Measurements from ENCODE around the gene CBFB.
"Not testable (repeated sequence)": the region's sequence is repeated elsewhere in the genome, so short reads cannot be mapped to it uniquely, and the experiment has no call there.

Gene CBFB

GRCh38 chr16:67028696-67029253 is at the start of gene CBFB:
Gene CBFB, plus strand, starts transcription at chr16:67029149. Its CDS starts 259 bp downstream, at chr16:67029408.
- DNase-seq, result peak; percentile 92

- no peak for DNase-seq
Observed at GRCh38 chr16:66983033-66983432, 45.9 kb upstream of the CBFB start.

- peak; percentile 49 for DNase-seq
Observed at GRCh38 chr16:66984892-66985311, 44.0 kb upstream of the CBFB start.

DNA sequence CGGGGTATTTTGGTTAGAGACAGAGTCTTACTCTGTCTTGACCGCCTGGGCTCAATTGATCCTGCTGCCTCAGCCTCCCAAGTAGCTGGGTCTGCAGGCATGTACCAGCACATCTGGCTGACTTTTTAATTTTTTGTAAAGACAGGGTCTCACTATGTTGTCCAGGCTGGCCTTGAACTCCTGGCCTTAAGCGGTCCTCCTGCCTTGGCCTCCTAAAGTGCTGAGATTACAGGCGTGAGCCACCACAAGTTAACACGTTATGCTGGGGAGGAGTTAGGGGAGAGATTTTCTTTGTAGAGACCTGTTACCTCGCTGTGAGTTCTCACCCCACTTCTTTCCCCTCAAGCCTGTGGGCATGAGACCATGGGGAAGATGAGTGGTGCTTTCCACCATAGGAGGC is 42.4 kb upstream of the CBFB start:
- DNase-seq, result no peak

DNA sequence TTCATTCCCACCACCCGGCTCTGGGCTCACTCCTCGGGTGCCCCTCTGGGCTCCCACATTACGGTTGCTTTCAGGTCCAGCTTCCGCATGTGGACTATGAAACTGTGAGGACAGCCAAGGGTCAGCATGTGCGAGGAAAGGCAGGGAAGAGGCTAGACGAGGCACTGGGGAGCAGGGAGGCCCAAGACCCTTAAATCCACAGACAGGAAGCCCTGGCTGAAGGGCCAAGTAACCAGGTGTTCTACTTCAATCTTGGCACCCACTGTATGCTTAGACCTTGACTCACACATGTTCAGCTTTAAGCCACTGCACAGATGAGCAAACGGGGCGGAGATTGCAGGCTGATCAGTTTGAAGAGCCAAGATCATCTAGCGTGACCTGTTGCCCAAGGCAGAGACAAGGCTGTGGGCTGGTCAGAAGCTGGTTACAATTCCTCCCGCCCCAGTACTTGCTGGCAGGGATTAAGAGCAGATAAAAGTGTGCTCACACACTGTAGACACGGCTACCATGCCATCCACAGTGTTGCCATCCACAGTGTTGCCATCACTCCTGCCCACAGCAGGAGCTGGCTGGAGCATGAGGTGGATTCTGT is 40.7 kb upstream of the CBFB start, which contains the start of gene CES4A:
CES4A (plus strand) TSS at position 393 of the 592 bp plus-strand sequence; CDS start at position 577, 184 bp downstream.
- DNase-seq, result no peak

GRCh38 chr16:66991545-66992077 is 37.3 kb upstream of the CBFB start:
- DNase-seq, result no peak

DNA sequence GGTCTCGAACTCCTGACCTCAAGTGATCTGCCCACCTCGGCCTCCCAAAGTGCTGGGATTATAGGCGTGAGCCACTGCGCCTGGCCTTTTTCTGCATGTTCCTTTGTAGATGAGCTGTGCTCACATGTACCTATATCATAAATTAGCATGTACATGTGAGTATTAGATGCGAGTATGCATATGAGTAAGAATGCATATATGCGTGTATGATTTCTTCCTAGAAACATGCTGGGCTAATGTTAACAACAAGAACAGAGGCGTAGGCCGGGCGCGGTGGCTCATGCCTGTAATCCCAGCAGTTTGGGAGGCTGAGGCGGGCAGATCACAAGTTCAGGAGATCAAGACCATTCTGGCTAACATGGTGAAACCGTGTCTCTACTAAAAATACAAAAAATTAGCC is 35.4 kb upstream of the CBFB start:
- not testable (repeated sequence) for DNase-seq

DNA sequence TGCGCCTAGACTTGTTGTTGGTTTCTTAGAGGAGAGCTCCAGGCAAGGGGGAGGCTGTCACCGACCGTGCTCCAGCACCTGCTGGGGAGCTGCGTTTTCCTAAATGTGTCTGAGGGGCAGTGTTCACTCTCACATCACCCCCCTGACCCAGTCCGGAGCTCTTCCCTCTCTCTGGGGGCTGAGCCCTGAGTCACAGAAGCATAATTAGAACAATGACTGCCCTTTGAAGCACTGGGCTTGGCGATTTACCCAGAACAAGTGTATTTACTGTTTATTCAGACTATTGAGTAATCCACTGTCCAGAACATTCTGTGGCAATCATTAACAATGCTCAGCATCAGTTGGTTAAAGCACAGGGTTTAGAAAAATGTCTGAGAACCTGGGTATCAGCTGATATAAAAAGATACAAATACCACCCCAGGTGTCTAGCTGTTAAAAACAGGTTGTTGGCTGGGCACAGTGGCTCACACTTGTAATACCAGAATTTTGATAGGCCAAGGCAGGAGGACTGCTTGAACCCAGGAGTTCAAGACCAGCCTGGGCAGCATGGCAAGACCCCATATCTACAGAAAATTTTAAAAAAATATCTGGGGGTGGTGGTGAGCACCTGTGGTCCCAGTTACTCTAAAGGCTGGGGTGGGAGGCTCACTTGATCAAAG is 32.5 kb upstream of the CBFB start:
- DNase-seq, result no peak

- DNase-seq, result no peak
Observed at GRCh38 chr16:66996983-66997358, 32.0 kb upstream of the CBFB start.

DNA sequence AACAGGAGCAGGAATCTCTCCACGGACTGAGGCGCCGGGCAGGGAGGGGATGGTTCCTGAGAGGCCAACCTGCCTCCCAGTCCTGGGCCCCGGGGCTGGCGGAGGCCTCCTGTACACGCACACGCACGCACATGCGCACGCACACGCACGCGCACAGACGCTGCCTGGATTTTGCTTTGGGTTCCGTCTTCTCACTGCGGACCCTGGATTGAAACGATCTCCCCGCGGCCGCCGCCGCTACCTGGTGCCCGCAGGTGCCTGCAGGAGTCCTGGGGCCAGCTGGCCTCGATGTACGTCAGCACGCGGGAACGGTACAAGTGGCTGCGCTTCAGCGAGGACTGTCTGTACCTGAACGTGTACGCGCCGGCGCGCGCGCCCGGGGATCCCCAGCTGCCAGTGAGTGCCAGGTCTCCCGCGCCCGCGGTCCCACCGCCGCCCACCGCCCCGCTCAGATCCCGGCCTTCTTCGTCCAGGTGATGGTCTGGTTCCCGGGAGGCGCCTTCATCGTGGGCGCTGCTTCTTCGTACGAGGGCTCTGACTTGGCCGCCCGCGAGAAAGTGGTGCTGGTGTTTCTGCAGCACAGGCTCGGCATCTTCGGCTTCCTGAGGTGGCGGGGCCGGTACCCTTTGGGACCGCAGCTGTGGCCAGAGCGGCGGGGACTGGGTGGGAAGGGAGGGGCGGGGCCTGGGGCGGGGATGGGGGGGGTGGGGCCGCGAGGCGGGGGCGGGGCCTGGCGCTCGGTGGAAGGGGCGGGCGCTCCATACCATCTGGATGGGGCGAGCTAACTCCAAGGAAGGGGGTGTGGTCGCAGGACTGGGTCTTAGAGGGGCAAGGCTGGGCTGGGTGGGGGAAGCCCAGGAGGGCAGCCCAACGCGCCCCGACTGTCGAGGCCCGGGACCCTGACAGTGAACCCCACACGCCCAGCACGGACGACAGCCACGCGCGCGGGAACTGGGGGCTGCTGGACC is 28.3 kb upstream of the CBFB start:
- peak; percentile 46 for DNase-seq

DNA sequence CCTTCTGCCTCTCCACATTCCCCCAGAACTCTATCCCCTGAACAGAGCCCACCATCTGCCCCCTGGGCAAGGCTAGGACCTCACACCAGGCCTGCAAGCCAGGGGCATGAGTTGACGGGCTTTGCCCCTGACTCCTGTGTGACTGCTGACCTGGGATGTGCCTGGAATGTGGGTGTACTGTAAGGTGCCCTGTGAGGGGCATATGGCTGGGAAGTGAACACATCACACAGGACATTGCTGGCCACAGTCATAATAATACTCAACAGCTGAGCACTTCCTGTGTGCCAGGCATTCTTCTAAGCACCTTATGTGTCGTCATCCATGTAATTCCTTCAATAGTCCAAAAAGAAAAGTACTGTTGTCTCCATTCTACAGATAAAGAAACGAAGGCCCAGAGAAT is 27.2 kb upstream of the CBFB start:
- no peak for DNase-seq

GRCh38 chr16:67006930-67007658 is 21.9 kb upstream of the CBFB start:
- no peak for DNase-seq

DNA sequence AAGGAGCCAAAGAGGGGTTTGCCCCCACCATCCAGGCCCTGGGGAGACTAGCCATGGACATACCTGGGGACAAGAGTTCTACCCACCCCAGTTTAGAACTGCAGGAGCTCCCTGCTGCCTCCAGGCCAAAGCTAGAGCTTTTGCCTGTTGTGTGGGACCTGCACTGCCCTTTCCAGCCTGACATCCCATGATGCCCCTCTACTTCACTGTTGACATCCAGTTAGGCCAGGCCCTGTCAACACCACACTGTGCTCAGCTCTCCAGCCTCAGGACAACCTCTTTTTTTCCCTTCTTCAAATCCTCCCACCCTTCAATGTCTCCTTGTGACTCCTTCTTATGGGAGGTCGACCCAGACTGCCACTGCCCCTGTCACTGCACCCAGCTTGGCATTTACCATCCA is 19.8 kb upstream of the CBFB start:
- no peak for DNase-seq

DNA sequence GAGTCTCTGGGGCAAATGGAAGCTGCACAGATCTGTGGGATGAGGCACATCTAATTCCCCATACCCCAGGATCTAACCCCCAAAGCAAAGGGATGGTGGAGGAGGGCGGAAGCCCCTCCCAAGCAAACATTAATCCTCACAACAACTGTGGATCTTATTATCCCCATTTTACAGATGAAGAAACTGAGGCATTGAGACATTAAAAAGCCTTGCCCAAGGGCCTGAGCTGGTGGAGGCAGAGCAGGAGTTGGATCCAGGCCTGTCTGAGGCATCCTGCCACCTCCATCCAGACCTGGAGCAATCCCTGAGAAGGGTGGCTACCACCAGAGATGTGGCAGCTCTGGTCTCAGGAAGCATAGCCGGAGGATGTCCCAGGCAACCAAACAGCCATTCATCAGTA is 17.7 kb upstream of the CBFB start:
- no peak for DNase-seq

- no peak for DNase-seq
Observed at GRCh38 chr16:67013233-67013822, 15.6 kb upstream of the CBFB start.

- peak; percentile 56 for DNase-seq
Observed at GRCh38 chr16:67013823-67014633, 14.9 kb upstream of the CBFB start.

GRCh38 chr16:67014634-67015312 is 14.2 kb upstream of the CBFB start:
- DNase-seq, result no peak

- DNase-seq, result no peak
Observed at GRCh38 chr16:67015313-67015731, 13.6 kb upstream of the CBFB start.

GRCh38 chr16:67016143-67016542 is 12.8 kb upstream of the CBFB start:
- DNase-seq, result no peak

DNA sequence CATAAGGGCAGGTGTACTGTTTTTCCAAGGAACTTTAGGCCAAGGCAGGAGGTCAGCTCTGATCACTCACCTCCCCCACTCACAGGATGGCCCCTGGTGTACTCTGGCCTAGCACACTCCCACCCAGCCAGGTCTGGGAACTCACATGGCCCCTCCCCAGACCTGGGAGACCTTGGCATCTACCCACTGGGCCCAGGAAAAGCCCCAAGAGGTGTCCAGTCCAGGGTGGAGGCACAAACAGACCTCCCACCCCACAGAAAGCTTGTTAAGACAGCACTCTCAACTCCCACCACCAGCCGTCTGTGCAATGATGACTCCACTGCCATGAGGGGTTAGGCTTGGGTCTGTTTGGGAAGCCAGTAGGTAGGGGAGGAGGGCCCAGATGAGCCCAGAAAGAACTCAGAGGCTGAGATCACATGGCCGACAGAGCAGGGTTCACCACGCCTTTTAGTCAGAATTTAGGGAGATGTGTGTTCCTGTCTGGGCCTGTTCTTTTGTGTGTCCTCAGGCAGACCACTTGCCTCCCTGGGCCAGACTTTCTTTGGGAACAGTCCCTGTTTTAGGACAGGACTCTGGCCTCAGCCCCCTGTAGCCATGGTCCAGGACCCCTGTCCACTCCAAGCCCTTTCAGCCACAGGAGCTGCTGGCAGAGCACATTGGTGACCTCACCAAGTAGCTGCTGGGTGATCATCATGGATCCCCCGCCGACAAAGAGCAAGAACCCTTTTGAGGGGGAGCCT is 12.1 kb upstream of the CBFB start:
- DNase-seq, result no peak

Measured in activated effector memory CD4-positive, alpha-beta T cell treated with Interleukin-2 at 50 U/mL for 16 hours (primary cell).